ENCODE data around the gene WFDC6. TPM values are rescaled to one million over a fixed set of nuclear protein-coding genes. Genes with fewer than 3 reads are reported as not detected.
"Not testable (repeated sequence)": the region's sequence is repeated elsewhere in the genome, so short reads cannot be mapped to it uniquely, and the experiment has no call there.

WFDC6 gene
- polyA plus RNA-seq (not detected in 3 replicates), polyA minus RNA-seq (not detected in 3 replicates)
- not detected for polyA plus RNA-seq (2011; ENCODE audit: low read depth)
- not detected in 2 replicates for polyA plus RNA-seq (2011; cell fraction: cytosol; rRNA removed)
- polyA plus RNA-seq (2011; cell fraction: nucleus; rRNA removed), result not detected in 2 replicates
- polyA plus RNA-seq (2012; ENCODE audit: low replicate concordance), result not detected in 2 replicates
- polyA minus RNA-seq (2011; cell fraction: cytosol; rRNA and poly(A)+ RNA removed), result not detected
- not detected in 2 replicates for polyA minus RNA-seq (2011; cell fraction: nucleus; rRNA and poly(A)+ RNA removed)

GRCh38 chr20:45539382-45539781, at the start of gene WFDC6:
TSS of gene WFDC6 (minus strand) at chr20:45539482. CDS start at chr20:45539407, 75 bp downstream.
- no peaks in the 10 kb centered on the region for H4K20me1 ChIP-seq (ENCODE audit: control insufficient read depth, extremely low read depth, insufficient read depth, low read length)
- no peak for FAIRE-seq
- H3K79me2 ChIP-seq (ENCODE audit: control insufficient read depth, insufficient read depth, low read length), result no peaks in the 10 kb centered on the region
- H3K27me3 ChIP-seq (ENCODE audit: control insufficient read depth, extremely low read depth, insufficient read depth, low read length), result peaks cover 34% of the 10 kb centered on the region
- H3K9ac ChIP-seq (ENCODE audit: control insufficient read depth, extremely low read depth, insufficient read depth, low read length), result no peak within 1 kb of the TSS
- no peak within 1 kb of the TSS for H3K27ac ChIP-seq (ENCODE audit: control insufficient read depth, insufficient read depth, low read length)
- H2AFZ ChIP-seq (ENCODE audit: control insufficient read depth, low read length), result no peak within 1 kb of the TSS
- H3K9me3 ChIP-seq (ENCODE audit: control insufficient read depth, low read depth, low read length), result no peaks in the 10 kb centered on the region
- dilution Hi-C loops (cut with MboI; ENCODE audit: extremely low pct_ligation_motif_present, low sequenced_read_pairs), result no loop called here
- H3K4me1 ChIP-seq (ENCODE audit: control insufficient read depth, extremely low read depth, insufficient read depth, low read length), result peaks cover 8% of the 10 kb centered on the region
- no peak within 1 kb of the TSS for H3K4me3 ChIP-seq (ENCODE audit: control insufficient read depth in 2 of 3, extremely low read depth in 1 of 3, insufficient read depth in 2 of 3, low read depth in 1 of 3, low read length in 3 of 3)
- no peaks in the 10 kb centered on the region for H3K9me1 ChIP-seq (ENCODE audit: control insufficient read depth, extremely low read depth, insufficient read depth, low read length)
- no peak within 1 kb of the TSS for H3K4me2 ChIP-seq (ENCODE audit: control insufficient read depth, extremely low read depth, insufficient read depth, low read depth, low read length)
- TF ChIP-seq EZH2 (IDR thresholded peaks at IDR 0.05; ENCODE audit: low read length), result no peak
- no peak for DNase-seq (ENCODE audit: low read depth, low spot score)
- H3K36me3 ChIP-seq (ENCODE audit: control insufficient read depth in 2 of 2, extremely low read depth in 1 of 2, insufficient read depth in 2 of 2, low read length in 2 of 2), result no peaks in the 10 kb centered on the region

DNA sequence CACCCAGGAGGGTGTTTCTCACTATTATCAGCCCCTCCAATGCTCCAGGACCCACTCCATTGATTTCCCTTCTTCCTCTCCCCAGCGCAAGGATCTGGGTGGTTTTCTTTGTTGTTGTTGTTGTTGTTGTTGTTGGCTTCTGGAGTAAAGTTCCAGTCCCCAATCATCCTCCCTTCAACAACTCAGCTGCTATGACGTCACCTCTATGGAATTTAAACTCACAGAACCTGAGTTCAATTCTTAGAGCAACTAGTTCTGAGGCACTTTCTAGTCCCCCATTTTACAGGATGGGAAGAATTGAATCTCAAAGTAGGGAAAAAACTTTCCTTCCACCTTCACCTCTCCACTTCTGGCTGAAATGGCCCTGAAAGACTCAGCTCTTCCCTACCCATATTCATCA, 49.5 kb upstream of the WFDC6 start:
- Histone ChIP-seq H3K79me2 (ENCODE audit: control insufficient read depth, insufficient read depth, low read length) (no peaks in the 10 kb centered on the region), H3K4me1 (ENCODE audit: control insufficient read depth, extremely low read depth, insufficient read depth, low read length) (no peaks in the 10 kb centered on the region), H3K9ac (ENCODE audit: control insufficient read depth, extremely low read depth, insufficient read depth, low read length) (no peak overlapping the region), H3K36me3 (ENCODE audit: control insufficient read depth in 2 of 2, extremely low read depth in 1 of 2, insufficient read depth in 2 of 2, low read length in 2 of 2) (no peaks in the 10 kb centered on the region), H3K4me3 (ENCODE audit: control insufficient read depth in 2 of 3, extremely low read depth in 1 of 3, insufficient read depth in 2 of 3, low read depth in 1 of 3, low read length in 3 of 3) (no peak overlapping the region), H3K27ac (ENCODE audit: control insufficient read depth, insufficient read depth, low read length) (no peak overlapping the region), H3K9me1 (ENCODE audit: control insufficient read depth, extremely low read depth, insufficient read depth, low read length) (no peaks in the 10 kb centered on the region), H3K9me3 (ENCODE audit: control insufficient read depth, low read depth, low read length) (no peaks in the 10 kb centered on the region), H3K4me2 (ENCODE audit: control insufficient read depth, extremely low read depth, insufficient read depth, low read depth, low read length) (no peak overlapping the region), H3K27me3 (ENCODE audit: control insufficient read depth, extremely low read depth, insufficient read depth, low read length) (no peaks in the 10 kb centered on the region), H4K20me1 (ENCODE audit: control insufficient read depth, extremely low read depth, insufficient read depth, low read length) (no peaks in the 10 kb centered on the region), H2AFZ (ENCODE audit: control insufficient read depth, low read length) (no peak overlapping the region)
- FAIRE-seq (no peak), DNase-seq (ENCODE audit: low read depth, low spot score) (no peak)
- TF ChIP-seq, protein P1, sequence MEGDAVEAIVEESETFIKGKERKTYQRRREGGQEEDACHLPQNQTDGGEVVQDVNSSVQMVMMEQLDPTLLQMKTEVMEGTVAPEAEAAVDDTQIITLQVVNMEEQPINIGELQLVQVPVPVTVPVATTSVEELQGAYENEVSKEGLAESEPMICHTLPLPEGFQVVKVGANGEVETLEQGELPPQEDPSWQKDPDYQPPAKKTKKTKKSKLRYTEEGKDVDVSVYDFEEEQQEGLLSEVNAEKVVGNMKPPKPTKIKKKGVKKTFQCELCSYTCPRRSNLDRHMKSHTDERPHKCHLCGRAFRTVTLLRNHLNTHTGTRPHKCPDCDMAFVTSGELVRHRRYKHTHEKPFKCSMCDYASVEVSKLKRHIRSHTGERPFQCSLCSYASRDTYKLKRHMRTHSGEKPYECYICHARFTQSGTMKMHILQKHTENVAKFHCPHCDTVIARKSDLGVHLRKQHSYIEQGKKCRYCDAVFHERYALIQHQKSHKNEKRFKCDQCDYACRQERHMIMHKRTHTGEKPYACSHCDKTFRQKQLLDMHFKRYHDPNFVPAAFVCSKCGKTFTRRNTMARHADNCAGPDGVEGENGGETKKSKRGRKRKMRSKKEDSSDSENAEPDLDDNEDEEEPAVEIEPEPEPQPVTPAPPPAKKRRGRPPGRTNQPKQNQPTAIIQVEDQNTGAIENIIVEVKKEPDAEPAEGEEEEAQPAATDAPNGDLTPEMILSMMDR (optimal IDR thresholded peaks at IDR 0.05 in 1 of 3, IDR thresholded peaks at IDR 0.05 in 1 of 3, conservative IDR thresholded peaks at IDR 0.05 in 1 of 3; ENCODE audit: extremely low read depth in 1 of 3, insufficient read depth in 2 of 3, low read length in 3 of 3), result no peak
- TF ChIP-seq EZH2 (IDR thresholded peaks at IDR 0.05; ENCODE audit: low read length), result no peak
- dilution Hi-C loops (cut with MboI; ENCODE audit: extremely low pct_ligation_motif_present, low sequenced_read_pairs), result no loop called here

GRCh38 chr20:45585986-45586385, 46.7 kb upstream of the WFDC6 start:
- H3K27ac ChIP-seq (ENCODE audit: control insufficient read depth, insufficient read depth, low read length); H3K36me3 ChIP-seq (ENCODE audit: control insufficient read depth in 2 of 2, extremely low read depth in 1 of 2, insufficient read depth in 2 of 2, low read length in 2 of 2); dilution Hi-C loops (cut with MboI; ENCODE audit: extremely low pct_ligation_motif_present, low sequenced_read_pairs); H3K9ac ChIP-seq (ENCODE audit: control insufficient read depth, extremely low read depth, insufficient read depth, low read length); H3K4me2 ChIP-seq (ENCODE audit: control insufficient read depth, extremely low read depth, insufficient read depth, low read depth, low read length); H3K9me3 ChIP-seq (ENCODE audit: control insufficient read depth, low read depth, low read length); H4K20me1 ChIP-seq (ENCODE audit: control insufficient read depth, extremely low read depth, insufficient read depth, low read length); H2AFZ ChIP-seq (ENCODE audit: control insufficient read depth, low read length); H3K79me2 ChIP-seq (ENCODE audit: control insufficient read depth, insufficient read depth, low read length); H3K4me3 ChIP-seq (ENCODE audit: control insufficient read depth in 2 of 3, extremely low read depth in 1 of 3, insufficient read depth in 2 of 3, low read depth in 1 of 3, low read length in 3 of 3); H3K4me1 ChIP-seq (ENCODE audit: control insufficient read depth, extremely low read depth, insufficient read depth, low read length); DNase-seq (ENCODE audit: low read depth, low spot score); H3K27me3 ChIP-seq (ENCODE audit: control insufficient read depth, extremely low read depth, insufficient read depth, low read length); FAIRE-seq; H3K9me1 ChIP-seq (ENCODE audit: control insufficient read depth, extremely low read depth, insufficient read depth, low read length): not testable (repeated sequence)

- H3K4me1 ChIP-seq (ENCODE audit: control insufficient read depth, extremely low read depth, insufficient read depth, low read length); H4K20me1 ChIP-seq (ENCODE audit: control insufficient read depth, extremely low read depth, insufficient read depth, low read length); H3K9me3 ChIP-seq (ENCODE audit: control insufficient read depth, low read depth, low read length); DNase-seq (ENCODE audit: low read depth, low spot score); dilution Hi-C loops (cut with MboI; ENCODE audit: extremely low pct_ligation_motif_present, low sequenced_read_pairs); H3K9ac ChIP-seq (ENCODE audit: control insufficient read depth, extremely low read depth, insufficient read depth, low read length); H2AFZ ChIP-seq (ENCODE audit: control insufficient read depth, low read length); H3K9me1 ChIP-seq (ENCODE audit: control insufficient read depth, extremely low read depth, insufficient read depth, low read length); H3K27ac ChIP-seq (ENCODE audit: control insufficient read depth, insufficient read depth, low read length); H3K4me3 ChIP-seq (ENCODE audit: control insufficient read depth in 2 of 3, extremely low read depth in 1 of 3, insufficient read depth in 2 of 3, low read depth in 1 of 3, low read length in 3 of 3); H3K36me3 ChIP-seq (ENCODE audit: control insufficient read depth in 2 of 2, extremely low read depth in 1 of 2, insufficient read depth in 2 of 2, low read length in 2 of 2); FAIRE-seq; H3K4me2 ChIP-seq (ENCODE audit: control insufficient read depth, extremely low read depth, insufficient read depth, low read depth, low read length); H3K27me3 ChIP-seq (ENCODE audit: control insufficient read depth, extremely low read depth, insufficient read depth, low read length); H3K79me2 ChIP-seq (ENCODE audit: control insufficient read depth, insufficient read depth, low read length): not testable (repeated sequence)
Observed at GRCh38 chr20:45584294-45584693, 45.0 kb upstream of the WFDC6 start.

Measured in keratinocyte (primary cell).